Peyer's patch (tissue), 4 donors: Measurements from ENCODE around the gene MMEL1.

ENCODE experiments used
- POLR2A ChIP-seq, 2 donors: fragments of 450-650 bp; IDR thresholded peaks; one replicate each; pipeline ENCODE4 v1.5.1; 2017; ENCODE audit warnings: antibody characterized with exemption in 2 of 2, mild to moderate bottlenecking in 2 of 2, moderate library complexity in 2 of 2
- TF ChIP-seq, protein P1 (sequence below), 6 experiments: fragments of 450-650 bp in 4 of 6; fragments of 200-600 bp in 2 of 6; sonication (generic) in 1 of 6; IDR thresholded peaks; one replicate each; pipeline ENCODE4 v1.5.1; 2017 to 2019; ENCODE audit warnings: antibody characterized with exemption in 6 of 6, mild to moderate bottlenecking in 3 of 6, moderate library complexity in 1 of 6

DNA sequence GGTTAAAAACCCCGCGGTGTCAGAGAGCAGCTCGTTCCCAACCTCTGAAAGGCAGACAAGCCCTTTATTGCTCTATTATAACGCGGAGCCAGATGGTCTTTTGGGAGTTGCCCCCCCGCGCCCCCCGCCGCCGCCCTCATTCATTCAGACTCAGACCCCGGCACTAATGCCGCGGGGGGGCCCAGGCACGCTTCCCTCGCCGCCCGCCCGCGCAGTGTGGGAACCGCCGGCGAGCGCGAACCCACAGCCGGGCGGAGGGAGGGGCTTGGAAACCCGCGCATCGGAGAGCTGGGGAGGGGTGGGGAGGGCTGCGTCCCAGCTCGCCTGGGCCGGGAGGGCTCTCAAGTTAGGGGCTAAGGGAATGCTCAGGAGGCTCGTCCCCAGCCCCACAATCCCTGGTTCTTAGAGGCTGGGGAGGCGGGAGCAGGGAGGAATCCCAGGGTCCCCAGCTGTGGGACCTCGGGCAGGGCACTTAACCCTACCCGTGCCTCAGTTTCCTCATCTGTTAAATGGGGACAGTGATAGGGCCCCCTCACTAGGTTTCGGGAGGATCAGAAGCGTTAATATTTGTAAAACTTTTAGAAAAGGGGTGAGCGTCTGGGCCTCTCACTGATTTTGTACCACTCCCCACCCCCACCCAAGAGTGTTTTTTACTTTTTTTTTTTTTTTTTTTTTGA is 91.9 kb downstream of the MMEL1 start:
- no peak for TF ChIP-seq POLR2A (IDR thresholded peaks at IDR 0.05)
- TF ChIP-seq, protein P1, sequence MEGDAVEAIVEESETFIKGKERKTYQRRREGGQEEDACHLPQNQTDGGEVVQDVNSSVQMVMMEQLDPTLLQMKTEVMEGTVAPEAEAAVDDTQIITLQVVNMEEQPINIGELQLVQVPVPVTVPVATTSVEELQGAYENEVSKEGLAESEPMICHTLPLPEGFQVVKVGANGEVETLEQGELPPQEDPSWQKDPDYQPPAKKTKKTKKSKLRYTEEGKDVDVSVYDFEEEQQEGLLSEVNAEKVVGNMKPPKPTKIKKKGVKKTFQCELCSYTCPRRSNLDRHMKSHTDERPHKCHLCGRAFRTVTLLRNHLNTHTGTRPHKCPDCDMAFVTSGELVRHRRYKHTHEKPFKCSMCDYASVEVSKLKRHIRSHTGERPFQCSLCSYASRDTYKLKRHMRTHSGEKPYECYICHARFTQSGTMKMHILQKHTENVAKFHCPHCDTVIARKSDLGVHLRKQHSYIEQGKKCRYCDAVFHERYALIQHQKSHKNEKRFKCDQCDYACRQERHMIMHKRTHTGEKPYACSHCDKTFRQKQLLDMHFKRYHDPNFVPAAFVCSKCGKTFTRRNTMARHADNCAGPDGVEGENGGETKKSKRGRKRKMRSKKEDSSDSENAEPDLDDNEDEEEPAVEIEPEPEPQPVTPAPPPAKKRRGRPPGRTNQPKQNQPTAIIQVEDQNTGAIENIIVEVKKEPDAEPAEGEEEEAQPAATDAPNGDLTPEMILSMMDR (IDR thresholded peaks at IDR 0.05): no peak
